Right ventricle myocardium superior (tissue), 1 donor: ENCODE measurements around the gene SPATA31C1. TPM values are rescaled to one million over a fixed set of nuclear protein-coding genes. Genes with fewer than 3 reads are reported as not detected.

Experiments
- ATAC-seq: fragments of 200-7000 bp; cut with Tn5 transposase; one replicate; pipeline ENCODE4 v1.9.1; 2020; ENCODE audit warnings: mild to moderate bottlenecking; ENCODE audit not compliant: poor library complexity
- DNase-seq: peaks from one replicate; pipeline ENCODE4 v3.0.0-alpha.2; 2020
- intact Hi-C: fragments of 100-400 bp; cut with DNase I; formaldehyde crosslinking; loops from one replicate; pipeline ENCODE4 v1.11.2; 2022
- total RNA-seq: library from RNA; stranded (reverse); fragmentation: NEBNext Ultra II Directional; extraction: Animal tissue kit (Norgen Biotek cat#: 25700); gene quantifications from one replicate; pipeline ENCODE4 v1.2.1, GENCODE V29; 2021
- donor health status: DM: no; HTN: yes; CAD: no; lungs with severe emphysema.

SPATA31C1 gene
- total RNA-seq, 1 donor from 2014 or later, result not detected

GRCh38 chr9:87970602-87971001 lies 52.8 kb downstream of the SPATA31C1 start:
- ATAC-seq, result no peak
- intact Hi-C loops, result no loop called here
- DNase-seq, result no peak

- DNase-seq (no peak), ATAC-seq (no peak)
- intact Hi-C loops, result no loop called here
Observed at GRCh38 chr9:87973122-87973521, 55.4 kb downstream of the SPATA31C1 start.

Other genes starting within 250 kb of the SPATA31C1 start
- gene CTSL, start 191.8 kb upstream of the SPATA31C1 start, total RNA-seq, result 142 TPM
- not detected for gene SPATA31E1, start 35.1 kb upstream of the SPATA31C1 start, total RNA-seq
- 3.6 TPM for gene CDK20, start 56.6 kb downstream of the SPATA31C1 start, total RNA-seq
- not detected for gene SPATA31C2, start 220.5 kb downstream of the SPATA31C1 start, total RNA-seq